CD4-positive, alpha-beta T cell treated with Interferon alpha-2 for 1 hour (primary cell): ENCODE measurements around the gene SUCLA2.
A peak's percentile ranks its signal among the peaks of the same experiment; 100 is the strongest.
"Not testable (repeated sequence)": the region's sequence is repeated elsewhere in the genome, so short reads cannot be mapped to it uniquely, and the experiment has no call there.

Experiments used
- DNase-seq, 2 donors: peaks; one replicate each; pipeline ENCODE4 v3.0.0-alpha.2; 2020 to 2022

SUCLA2 gene

GRCh38 chr13:47990920-47991466 lies 10.1 kb downstream of the SUCLA2 start:
- DNase-seq, result no peak

DNA sequence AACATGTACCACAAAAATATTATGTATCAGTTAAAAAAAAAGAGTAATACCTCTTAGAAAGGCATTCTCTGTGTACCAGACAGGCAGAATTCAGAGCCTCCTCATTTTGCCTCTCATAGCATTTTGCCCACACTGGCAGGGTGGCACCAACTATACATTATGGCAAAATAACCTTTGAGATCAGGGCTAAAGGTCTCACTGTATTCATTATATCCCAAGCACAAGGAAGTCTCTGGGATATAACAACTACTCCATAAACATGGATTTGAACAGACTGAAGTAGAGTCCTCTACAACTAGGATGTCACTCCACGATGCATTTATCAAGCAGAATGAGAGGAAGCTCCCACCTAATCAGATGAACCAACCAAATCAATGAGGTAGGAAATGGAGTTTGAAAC lies 10.6 kb downstream of the SUCLA2 start:
- DNase-seq, result no peak

- no peak for DNase-seq
Observed at GRCh38 chr13:47983070-47983469, 18.0 kb downstream of the SUCLA2 start.

- no peak for DNase-seq
Observed at GRCh38 chr13:47976325-47976724, 24.7 kb downstream of the SUCLA2 start.

DNA sequence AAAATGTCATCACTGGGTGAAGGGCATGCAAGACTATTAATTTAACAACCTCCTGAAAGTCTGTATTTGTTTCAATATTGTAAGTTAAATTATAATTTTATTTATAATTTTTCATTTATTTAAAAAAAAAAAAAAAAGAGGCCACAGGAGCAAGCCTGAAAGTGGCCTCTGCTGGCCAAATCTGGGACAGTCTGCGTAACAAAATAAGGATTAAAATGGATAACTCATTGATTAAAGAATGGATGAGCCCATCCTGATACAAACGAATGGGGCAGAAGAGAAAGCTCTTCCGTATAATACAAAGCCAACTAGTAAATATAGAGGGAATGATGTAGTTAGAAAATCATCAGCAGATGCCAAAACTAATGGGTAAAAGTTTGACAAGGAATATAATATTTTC lies 36.2 kb downstream of the SUCLA2 start:
- DNase-seq, result no peak

GRCh38 chr13:47962237-47962636 lies 38.8 kb downstream of the SUCLA2 start:
- DNase-seq, result no peak

DNA sequence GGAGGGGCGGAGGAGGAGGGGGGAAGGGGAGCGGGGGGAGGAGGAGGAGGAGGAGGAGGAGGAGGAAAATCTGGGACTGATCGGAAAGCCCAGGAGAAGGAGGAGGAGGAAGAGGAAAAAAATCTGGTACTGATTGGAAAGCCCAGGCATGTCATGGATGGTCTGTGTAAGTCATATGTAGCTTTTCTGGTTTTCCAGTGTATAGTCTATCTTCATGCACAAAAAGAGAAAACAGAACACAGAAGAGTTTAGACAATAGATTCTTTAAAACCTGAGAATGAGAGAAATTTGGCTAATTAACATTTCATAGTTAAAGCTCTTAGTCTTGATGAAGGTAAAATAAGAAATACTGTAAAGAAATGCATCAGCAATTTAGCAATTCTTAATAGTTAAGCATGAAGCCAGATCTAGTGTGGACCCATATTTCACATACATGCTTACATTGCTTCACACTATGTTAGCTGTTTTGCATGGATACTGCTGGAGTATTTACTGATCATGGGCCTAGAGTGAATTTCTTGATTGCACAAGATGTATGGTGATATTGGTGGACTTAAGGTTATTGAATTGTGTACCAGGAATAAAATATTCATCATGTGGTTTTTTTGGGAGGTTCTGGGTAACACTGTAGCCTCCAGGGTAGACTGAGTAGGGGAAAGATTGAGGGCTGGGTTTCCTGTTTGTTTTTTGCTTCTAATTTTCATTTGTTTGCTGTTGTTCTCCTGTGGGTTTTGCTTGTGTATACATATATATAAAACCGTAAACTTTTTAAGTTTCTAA lies 41.4 kb downstream of the SUCLA2 start:
- DNase-seq, result no peak

DNA sequence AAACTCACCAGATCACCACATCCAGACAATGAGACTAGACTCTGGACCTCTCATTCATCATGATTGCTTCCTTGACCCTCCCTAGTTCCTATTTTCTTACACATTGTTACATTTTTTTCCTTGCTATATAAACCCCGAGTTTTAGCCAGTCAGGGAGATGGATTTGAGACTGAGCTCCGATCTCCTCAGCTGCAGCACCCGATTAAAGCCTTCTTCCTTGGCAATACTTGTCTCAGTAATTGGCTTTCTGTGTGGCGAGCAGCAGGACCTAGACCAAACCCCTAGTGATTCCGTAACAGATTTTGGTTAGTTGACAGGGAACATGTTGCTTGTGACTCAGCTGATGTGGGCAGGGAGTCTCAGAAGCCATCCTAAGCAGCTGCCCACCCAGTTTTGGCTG lies 44.0 kb downstream of the SUCLA2 start:
- no peak for DNase-seq

DNA sequence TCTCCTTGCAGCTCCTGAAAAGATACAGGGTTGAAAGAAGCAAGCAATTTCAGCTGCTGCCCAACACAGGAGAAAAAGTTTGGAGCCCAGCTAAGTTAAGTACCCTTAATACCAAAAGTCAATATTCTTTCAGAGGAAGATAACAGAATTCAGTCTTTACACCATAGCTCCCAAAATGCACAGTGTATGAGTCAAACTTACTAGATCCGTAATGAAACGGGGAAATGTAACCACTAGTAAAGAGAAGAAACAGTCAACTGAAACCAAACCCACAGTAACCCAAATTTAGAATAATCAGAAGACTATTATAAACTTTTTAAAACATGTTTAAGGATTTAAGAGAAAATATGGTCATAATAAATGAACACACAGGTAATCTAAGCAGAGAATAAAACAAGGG lies 45.2 kb downstream of the SUCLA2 start:
- no peak for DNase-seq

DNA sequence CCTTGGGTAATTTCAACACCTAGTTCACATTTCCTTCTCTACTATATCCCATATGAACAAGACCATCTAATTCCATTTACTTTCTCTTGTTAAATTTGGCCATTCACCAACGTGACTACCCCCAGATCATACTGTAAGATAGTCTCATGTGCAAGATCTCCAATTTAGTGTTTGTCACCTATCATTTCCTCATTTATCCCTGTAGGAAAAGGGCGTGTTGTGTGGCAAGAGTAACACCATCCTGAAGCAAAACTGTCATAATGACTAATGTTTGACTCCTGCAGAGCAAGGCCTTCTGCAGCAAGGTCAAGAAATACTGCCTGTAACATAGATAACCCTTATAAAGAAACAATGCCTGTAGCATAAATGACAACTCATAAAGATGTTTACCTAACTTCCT lies 51.3 kb downstream of the SUCLA2 start:
- no peak for DNase-seq

- DNase-seq, result no peak
Observed at GRCh38 chr13:47945738-47946137, 55.3 kb downstream of the SUCLA2 start.

- DNase-seq, result not testable (repeated sequence)
Observed at GRCh38 chr13:47945146-47945545, 55.9 kb downstream of the SUCLA2 start.

GRCh38 chr13:47934371-47934770 lies 66.7 kb downstream of the SUCLA2 start:
- DNase-seq, result no peak

DNA sequence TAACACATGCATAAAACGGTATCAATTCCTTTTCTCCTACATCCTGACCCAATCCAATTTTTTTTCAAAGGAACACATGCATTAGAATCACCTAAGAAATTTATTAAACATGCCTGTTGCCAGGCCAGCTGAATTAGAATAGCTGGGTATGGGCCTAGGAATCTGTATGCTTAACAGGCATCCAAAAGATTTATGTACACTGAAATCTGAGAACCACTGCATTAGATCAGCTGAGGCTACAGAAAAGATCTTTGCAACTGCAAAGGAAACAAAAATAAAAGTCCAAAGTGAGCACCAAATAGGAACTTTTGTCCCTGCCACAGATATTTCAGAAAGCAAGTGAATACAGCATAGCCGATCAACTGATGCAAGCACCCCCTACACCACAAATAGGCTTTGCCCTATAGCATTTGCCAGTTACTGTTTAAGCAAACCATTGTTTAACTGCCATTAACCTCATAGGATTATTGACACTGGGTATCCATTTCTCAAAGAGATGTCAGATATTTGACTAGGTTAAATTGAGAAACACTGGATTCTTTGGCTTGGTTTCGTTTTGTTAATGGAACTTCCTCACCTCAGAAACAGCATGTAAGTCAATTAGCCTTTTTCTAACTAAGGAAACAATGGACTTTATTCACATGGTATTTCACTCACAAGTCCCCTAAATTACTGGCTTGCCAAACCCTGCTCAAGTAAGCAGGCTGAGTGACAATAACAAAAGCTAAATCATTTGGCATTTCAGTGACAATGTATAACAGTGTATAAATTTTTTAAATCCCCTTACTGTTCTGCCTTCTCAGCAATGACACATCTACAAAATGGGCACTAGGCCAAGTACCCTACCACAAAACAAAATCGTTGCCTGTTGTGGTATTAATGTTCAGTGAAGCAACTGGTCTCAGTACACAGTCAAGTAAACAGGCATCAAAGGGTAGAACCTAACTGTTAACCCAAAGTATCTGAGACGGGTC lies 67.8 kb downstream of the SUCLA2 start:
- no peak for DNase-seq

DNA sequence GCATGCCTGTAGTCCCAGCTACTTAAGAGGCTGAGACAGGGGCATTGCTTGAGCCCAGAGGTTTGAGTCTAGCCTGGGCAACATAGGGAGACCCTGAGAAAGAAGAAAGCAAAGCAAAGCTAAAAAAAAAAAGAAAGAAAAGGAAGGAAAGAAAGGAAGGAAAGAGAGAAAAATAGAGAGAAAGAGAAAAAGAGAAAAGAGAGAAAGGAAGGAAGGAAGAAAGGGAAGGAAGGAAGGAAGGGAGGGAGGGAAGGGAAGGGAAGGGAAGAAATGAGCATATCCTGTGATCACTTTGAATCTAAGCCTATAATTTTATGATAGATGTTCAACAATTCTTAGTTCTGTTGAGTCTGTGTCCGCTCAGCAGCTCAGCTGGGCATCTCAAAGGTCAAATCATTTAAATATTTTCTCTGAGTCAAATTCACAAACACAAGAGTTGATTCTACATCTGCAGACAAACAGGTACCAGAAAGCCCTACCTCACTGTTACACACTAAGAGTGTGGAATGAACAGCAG lies 70.4 kb downstream of the SUCLA2 start:
- no peak for DNase-seq

DNA sequence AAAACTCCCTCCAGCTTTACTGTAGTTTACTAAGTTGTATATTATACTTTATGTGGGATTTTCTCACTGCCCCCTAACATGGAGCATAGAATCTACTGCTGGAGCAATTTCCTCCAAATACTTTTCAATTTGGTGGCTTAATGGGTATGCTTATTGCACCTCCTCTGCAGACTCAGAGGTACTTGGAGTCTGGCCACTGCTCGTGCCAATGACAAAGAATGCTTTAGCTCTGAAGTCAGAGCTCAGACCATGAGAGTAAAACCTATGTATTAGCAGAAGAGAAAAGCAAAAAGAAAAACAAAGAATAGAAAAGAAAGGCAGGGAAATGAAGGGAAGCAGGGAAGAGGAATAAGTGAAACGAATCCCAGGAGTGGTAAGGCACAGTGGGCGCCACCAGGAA lies 71.9 kb downstream of the SUCLA2 start:
- DNase-seq, result no peak

DNA sequence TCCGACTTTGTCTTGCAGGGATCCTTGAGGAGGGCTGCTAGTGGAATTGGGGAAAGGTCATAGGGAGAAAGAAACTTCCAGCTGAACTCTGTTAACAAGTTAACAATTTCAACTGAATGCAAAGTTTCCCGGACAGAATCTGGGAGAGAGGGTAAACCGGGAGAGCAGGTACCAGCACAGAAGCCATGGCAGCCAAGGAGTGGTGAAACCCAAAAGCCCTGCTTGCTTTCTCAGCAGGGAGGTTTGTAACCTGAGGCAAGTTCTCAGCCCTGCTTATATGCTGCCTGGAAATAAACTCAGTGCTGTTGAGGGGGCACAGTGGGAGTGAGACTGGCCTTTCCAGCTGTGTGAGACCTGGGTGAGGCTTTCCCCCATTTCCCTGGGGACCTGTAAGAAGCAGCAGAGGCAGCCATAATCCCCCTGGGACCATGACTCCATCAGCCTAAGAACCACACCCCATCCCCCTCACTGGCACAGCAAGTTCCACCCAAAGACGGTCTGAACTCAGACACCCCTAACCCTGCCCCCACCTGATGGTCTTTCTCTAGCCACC lies 84.0 kb downstream of the SUCLA2 start:
- no peak for DNase-seq

GRCh38 chr13:47908197-47908902 lies 92.7 kb downstream of the SUCLA2 start:
- DNase-seq, result no peak

DNA sequence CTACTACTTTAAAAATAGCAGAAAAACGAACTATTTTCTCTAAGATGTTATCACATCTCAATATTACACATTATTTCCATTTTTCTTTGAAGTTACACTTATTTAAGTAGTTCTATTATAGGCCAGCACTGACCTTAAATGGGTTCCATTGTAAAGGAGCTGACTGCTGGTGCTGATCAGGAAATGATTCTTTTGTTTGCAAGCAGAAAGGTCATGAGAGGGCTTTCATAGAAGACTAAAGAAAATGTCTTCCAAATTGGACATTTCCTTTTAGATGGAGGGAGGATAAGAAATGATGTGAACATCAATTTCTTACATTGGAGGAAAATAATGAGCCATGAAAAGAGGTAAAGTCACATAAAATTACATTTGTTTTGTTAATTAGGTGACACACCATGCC lies 96.2 kb downstream of the SUCLA2 start:
- no peak for DNase-seq

GRCh38 chr13:47904241-47904640 lies 96.8 kb downstream of the SUCLA2 start:
- peak; percentile 15 to 32 for DNase-seq

DNA sequence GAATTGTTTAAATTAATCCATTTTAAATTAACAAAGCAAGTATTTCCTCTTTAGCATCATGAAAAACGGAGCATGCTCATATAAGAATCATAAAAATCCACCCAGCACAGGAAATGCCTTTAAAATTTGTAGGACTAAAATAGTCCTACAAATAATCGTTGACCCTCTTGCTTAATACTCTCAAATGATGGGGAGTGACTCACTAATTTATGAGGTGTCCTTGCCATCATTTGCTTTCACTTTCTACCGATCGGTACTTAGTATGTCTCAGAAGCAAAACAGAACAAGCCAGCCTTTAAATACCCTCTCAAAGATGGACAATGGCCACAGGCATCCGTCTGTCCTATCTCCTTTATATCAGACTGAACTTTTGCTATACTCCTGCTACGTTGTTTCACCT lies 97.2 kb downstream of the SUCLA2 start:
- no peak for DNase-seq

DNA sequence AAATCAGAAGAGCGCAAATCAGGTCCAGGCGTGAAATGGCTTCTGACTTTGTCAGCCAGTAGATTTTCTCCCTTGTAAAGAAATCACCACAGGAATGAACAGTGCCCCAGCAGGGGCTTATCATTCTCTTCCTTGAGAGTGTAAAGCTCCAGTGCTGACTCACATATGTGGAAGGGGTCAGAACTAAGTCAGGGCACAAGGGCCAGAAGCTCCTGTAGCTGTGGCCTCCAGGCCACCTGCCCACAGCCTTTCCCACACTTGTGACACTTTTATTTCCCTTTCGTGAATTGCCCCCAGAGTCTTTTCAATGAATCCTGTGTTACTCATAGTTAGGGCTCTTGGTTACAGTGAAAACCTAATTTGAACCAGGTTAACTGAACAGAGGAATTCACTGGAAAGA lies 99.6 kb downstream of the SUCLA2 start:
- no peak for DNase-seq

DNA sequence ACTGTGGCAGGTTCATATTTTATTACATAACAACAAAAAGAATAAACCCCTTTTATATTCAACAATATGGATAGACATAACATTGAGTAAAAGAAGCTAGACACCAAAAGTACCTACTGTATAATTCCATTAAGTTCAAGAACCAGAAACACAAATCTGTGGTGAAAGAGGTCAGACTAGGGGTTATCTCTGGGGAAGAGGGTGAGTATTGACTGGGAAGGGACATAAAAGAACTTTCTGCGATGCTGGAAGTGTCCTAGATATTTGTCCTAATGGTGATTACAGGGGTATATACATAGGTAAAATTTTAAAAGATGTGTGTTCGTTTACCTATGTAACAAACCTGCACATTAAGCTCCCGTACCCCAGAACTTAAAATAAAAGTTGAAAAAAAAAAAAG lies 103.0 kb downstream of the SUCLA2 start:
- DNase-seq, result no peak
